Measurements from ENCODE around the gene RPS6KC1. TPM values are rescaled to one million over a fixed set of nuclear protein-coding genes. Genes with fewer than 3 reads are reported as not detected.

The RPS6KC1 gene
- polyA plus RNA-seq, 3 donors: 8.9 to 16.0 (median 11.4) TPM

GRCh38 chr1:213122514-213122929 is 71.5 kb downstream of the RPS6KC1 start:
- Histone ChIP-seq H3K9me3 (replicated peaks in 1 of 2; ENCODE audit: control insufficient read depth in 1 of 2, insufficient read depth in 1 of 2, low read length in 2 of 2) (no peaks in the 10 kb centered on the region), H3K4me3 (replicated peaks in 1 of 3; ENCODE audit: low read depth in 2 of 3, low read length in 3 of 3) (no peak overlapping the region), H3K27me3 (ENCODE audit: control insufficient read depth in 2 of 2, insufficient read depth in 2 of 2, low read length in 2 of 2) (no peaks in the 10 kb centered on the region), H3K9ac (ENCODE audit: insufficient read depth, low read length, poor library complexity, severe bottlenecking) (no peak overlapping the region), H4K20me1 (ENCODE audit: insufficient read depth, low read length) (peaks cover 34% of the 10 kb centered on the region), H3K36me3 (replicated peaks in 1 of 2; ENCODE audit: control insufficient read depth in 1 of 2, insufficient read depth in 2 of 2, low read length in 2 of 2) (peaks cover 4 to 25% of the 10 kb centered on the region in 2 donors), H3K27ac (ENCODE audit: low read depth in 1 of 2, low read length in 2 of 2) (no peak overlapping the region), H3K4me1 (ENCODE audit: control insufficient read depth in 1 of 2, insufficient read depth in 2 of 2, low read length in 2 of 2) (no peaks in the 10 kb centered on the region), H2AFZ (ENCODE audit: insufficient read depth, low read depth, low read length, poor library complexity, severe bottlenecking) (no peak overlapping the region), H3K79me2 (ENCODE audit: insufficient read depth, low read length) (no peaks in the 10 kb centered on the region), H3K4me2 (replicated peaks; ENCODE audit: extremely low read depth, low read length, poor library complexity, severe bottlenecking) (no peak overlapping the region)
- Mint-ChIP-seq H3K9me3 (no peaks in the 10 kb centered on the region), H3K4me1 (peaks cover 6% of the 10 kb centered on the region), H3K4me3 (no peak overlapping the region), H3K27ac (no peak overlapping the region), H3K36me3 (peaks cover 17 to 20% of the 10 kb centered on the region in 2 donors), H3K27me3 (ENCODE audit: low read depth in 3 of 3) (no peaks in the 10 kb centered on the region)
- TF ChIP-seq, protein P1, sequence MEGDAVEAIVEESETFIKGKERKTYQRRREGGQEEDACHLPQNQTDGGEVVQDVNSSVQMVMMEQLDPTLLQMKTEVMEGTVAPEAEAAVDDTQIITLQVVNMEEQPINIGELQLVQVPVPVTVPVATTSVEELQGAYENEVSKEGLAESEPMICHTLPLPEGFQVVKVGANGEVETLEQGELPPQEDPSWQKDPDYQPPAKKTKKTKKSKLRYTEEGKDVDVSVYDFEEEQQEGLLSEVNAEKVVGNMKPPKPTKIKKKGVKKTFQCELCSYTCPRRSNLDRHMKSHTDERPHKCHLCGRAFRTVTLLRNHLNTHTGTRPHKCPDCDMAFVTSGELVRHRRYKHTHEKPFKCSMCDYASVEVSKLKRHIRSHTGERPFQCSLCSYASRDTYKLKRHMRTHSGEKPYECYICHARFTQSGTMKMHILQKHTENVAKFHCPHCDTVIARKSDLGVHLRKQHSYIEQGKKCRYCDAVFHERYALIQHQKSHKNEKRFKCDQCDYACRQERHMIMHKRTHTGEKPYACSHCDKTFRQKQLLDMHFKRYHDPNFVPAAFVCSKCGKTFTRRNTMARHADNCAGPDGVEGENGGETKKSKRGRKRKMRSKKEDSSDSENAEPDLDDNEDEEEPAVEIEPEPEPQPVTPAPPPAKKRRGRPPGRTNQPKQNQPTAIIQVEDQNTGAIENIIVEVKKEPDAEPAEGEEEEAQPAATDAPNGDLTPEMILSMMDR (IDR thresholded peaks at IDR 0.05): peak; percentile 78
- DNase-seq: peak; percentile 2 to 36 (median 8)
- intact Hi-C loops (cut with micrococcal nuclease): no loop called here

GRCh38 chr1:213123087-213123486 is 72.0 kb downstream of the RPS6KC1 start:
- 100% methylated on average over 1 of the region's 3 CpGs for WGBS (ENCODE audit: insufficient coverage)
- Histone ChIP-seq H4K20me1 (ENCODE audit: insufficient read depth, low read length) (peaks cover 32% of the 10 kb centered on the region), H3K4me1 (ENCODE audit: control insufficient read depth in 1 of 2, insufficient read depth in 2 of 2, low read length in 2 of 2) (no peaks in the 10 kb centered on the region), H3K9ac (ENCODE audit: insufficient read depth, low read length, poor library complexity, severe bottlenecking) (no peak overlapping the region), H3K36me3 (replicated peaks in 1 of 2; ENCODE audit: control insufficient read depth in 1 of 2, insufficient read depth in 2 of 2, low read length in 2 of 2) (peaks cover 4 to 25% of the 10 kb centered on the region in 2 donors), H3K9me3 (replicated peaks in 1 of 2; ENCODE audit: control insufficient read depth in 1 of 2, insufficient read depth in 1 of 2, low read length in 2 of 2) (no peaks in the 10 kb centered on the region), H3K27ac (ENCODE audit: low read depth in 1 of 2, low read length in 2 of 2) (no peak overlapping the region), H3K4me3 (replicated peaks in 1 of 3; ENCODE audit: low read depth in 2 of 3, low read length in 3 of 3) (no peak overlapping the region), H3K4me2 (replicated peaks; ENCODE audit: extremely low read depth, low read length, poor library complexity, severe bottlenecking) (no peak overlapping the region), H3K27me3 (ENCODE audit: control insufficient read depth in 2 of 2, insufficient read depth in 2 of 2, low read length in 2 of 2) (no peaks in the 10 kb centered on the region), H2AFZ (ENCODE audit: insufficient read depth, low read depth, low read length, poor library complexity, severe bottlenecking) (no peak overlapping the region), H3K79me2 (ENCODE audit: insufficient read depth, low read length) (no peaks in the 10 kb centered on the region)
- no peaks in the 10 kb centered on the region for H3K27me3 Mint-ChIP-seq (ENCODE audit: low read depth in 3 of 3)
- TF ChIP-seq, protein P1 (IDR thresholded peaks at IDR 0.05): no peak
- H3K4me3 Mint-ChIP-seq: no peak overlapping the region
- H3K36me3 Mint-ChIP-seq: peaks cover 17 to 19% of the 10 kb centered on the region in 2 donors
- H3K4me1 Mint-ChIP-seq: peaks cover 6% of the 10 kb centered on the region
- intact Hi-C loops (cut with micrococcal nuclease): no loop called here
- H3K27ac Mint-ChIP-seq: peak overlapping the region in 1 of 7 donors; percentile 58
- H3K9me3 Mint-ChIP-seq: no peaks in the 10 kb centered on the region
- no peak for DNase-seq
